Measurements from ENCODE around the gene SCAF11. TPM values are rescaled to one million over a fixed set of nuclear protein-coding genes. Genes with fewer than 3 reads are reported as not detected.

Gene SCAF11
- total and polyA plus RNA-seq, 2 donors from 2014 or later = 21.0 to 129 TPM

DNA sequence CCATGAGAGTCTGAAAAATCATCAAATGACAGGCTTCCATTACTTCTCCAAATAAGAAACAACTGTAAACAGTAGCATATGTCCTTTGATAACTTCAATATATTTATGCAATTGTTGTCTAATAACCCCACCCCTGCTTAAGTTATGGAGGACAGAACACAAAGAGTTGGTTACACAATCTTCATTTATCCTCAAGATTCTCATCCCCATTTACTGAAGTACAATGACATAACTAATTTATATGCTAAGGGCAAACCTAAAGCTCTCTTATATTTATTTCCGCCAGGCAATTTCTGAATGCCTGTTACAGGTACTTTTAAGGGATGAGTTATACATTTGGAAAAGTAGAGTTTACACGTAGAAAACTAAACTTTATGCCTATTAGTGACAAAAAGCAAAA, 12.3 kb downstream of the SCAF11 start:
- TF ChIP-seq, protein P1, sequence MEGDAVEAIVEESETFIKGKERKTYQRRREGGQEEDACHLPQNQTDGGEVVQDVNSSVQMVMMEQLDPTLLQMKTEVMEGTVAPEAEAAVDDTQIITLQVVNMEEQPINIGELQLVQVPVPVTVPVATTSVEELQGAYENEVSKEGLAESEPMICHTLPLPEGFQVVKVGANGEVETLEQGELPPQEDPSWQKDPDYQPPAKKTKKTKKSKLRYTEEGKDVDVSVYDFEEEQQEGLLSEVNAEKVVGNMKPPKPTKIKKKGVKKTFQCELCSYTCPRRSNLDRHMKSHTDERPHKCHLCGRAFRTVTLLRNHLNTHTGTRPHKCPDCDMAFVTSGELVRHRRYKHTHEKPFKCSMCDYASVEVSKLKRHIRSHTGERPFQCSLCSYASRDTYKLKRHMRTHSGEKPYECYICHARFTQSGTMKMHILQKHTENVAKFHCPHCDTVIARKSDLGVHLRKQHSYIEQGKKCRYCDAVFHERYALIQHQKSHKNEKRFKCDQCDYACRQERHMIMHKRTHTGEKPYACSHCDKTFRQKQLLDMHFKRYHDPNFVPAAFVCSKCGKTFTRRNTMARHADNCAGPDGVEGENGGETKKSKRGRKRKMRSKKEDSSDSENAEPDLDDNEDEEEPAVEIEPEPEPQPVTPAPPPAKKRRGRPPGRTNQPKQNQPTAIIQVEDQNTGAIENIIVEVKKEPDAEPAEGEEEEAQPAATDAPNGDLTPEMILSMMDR (IDR thresholded peaks at IDR 0.05; ENCODE audit: borderline replicate concordance, extremely low read depth, insufficient read depth) = no peak
- DNase-seq = no peak
- Histone ChIP-seq H3K4me1 (ENCODE audit: control insufficient read depth in 2 of 3, insufficient read depth in 2 of 3, low read depth in 1 of 3, low read length in 3 of 3) (peaks cover 0 to 7% (median 3%) of the 10 kb centered on the region in 3 donors), H3K27ac (ENCODE audit: low read depth in 2 of 2, low read length in 2 of 2) (no peak overlapping the region), H3K9ac (ENCODE audit: low read length in 3 of 3) (no peak overlapping the region), H3K36me3 (ENCODE audit: control insufficient read depth in 2 of 3, insufficient read depth in 3 of 3, low read length in 3 of 3) (no peaks in the 10 kb centered on the region), H3K4me3 (ENCODE audit: low read length in 3 of 3) (no peak overlapping the region), H3K9me3 (ENCODE audit: control insufficient read depth in 2 of 3, insufficient read depth in 1 of 3, low read length in 3 of 3) (no peaks in the 10 kb centered on the region), H3K27me3 (ENCODE audit: control insufficient read depth, insufficient read depth, low read length) (no peaks in the 10 kb centered on the region)
- intact Hi-C loops (cut with DNase I) = no loop called here
- FAIRE-seq = no peak

DNA sequence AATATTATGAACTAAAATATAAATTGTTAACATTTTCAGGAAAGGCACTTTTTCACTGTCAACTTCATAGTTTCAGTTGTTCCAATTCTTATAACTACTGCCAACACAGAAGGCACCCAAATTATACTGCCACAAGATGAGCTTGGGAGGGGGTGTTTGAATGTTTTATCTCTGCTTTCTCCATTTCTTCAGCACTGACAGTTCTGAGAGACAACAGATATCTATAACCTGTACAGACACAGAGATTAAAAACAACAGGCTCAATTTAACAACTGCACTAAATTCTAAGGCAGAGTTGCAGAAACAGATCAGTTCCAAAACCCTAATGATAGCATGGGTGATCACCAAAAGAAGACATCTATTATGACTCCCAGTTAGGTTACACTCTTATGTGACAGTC, 12.8 kb downstream of the SCAF11 start:
- peaks cover 0 to 7% (median 3%) of the 10 kb centered on the region in 3 donors for H3K4me1 ChIP-seq (ENCODE audit: control insufficient read depth in 2 of 3, insufficient read depth in 2 of 3, low read depth in 1 of 3, low read length in 3 of 3)
- no peak for FAIRE-seq
- TF ChIP-seq, protein P1 (IDR thresholded peaks at IDR 0.05; ENCODE audit: borderline replicate concordance, extremely low read depth, insufficient read depth) = no peak

DNA sequence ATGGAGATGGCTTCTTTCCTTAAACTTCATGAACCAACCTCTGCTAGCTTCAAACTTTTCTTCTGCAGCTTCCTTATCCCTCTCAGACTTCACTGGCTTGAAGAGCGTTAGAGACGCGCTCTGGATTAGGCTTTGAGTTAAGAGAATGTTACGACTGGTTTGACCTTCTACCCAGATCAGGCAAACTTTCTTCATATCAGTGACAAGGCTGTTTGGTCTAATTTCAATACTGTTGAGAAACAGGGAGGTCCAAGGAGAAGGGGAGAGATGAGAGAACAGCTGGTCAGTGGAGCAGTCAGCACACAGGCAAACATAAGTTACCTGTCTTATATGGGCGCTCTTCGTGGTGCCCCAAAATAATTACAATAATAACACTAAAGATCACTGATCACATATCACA, 14.9 kb downstream of the SCAF11 start:
- Histone ChIP-seq H3K36me3 (ENCODE audit: control insufficient read depth in 2 of 3, insufficient read depth in 3 of 3, low read length in 3 of 3) (peaks cover 0 to 2% (median 0%) of the 10 kb centered on the region in 3 donors), H3K27me3 (ENCODE audit: control insufficient read depth, insufficient read depth, low read length) (no peaks in the 10 kb centered on the region), H3K9ac (ENCODE audit: low read length in 3 of 3) (no peak overlapping the region), H3K4me3 (ENCODE audit: low read length in 3 of 3) (no peak overlapping the region), H3K27ac (ENCODE audit: low read depth in 2 of 2, low read length in 2 of 2) (no peak overlapping the region), H3K4me1 (ENCODE audit: control insufficient read depth in 2 of 3, insufficient read depth in 2 of 3, low read depth in 1 of 3, low read length in 3 of 3) (peaks cover 0 to 5% (median 2%) of the 10 kb centered on the region in 3 donors), H3K9me3 (ENCODE audit: control insufficient read depth in 2 of 3, insufficient read depth in 1 of 3, low read length in 3 of 3) (no peaks in the 10 kb centered on the region)
- TF ChIP-seq, protein P1 (IDR thresholded peaks at IDR 0.05; ENCODE audit: borderline replicate concordance, extremely low read depth, insufficient read depth) = no peak
- DNase-seq = no peak
- FAIRE-seq = no peak
- intact Hi-C loops (cut with DNase I) = no loop called here

More for the DNA sequence above, 12.8 kb downstream of the SCAF11 start:
- Histone ChIP-seq H3K27ac (ENCODE audit: low read depth in 2 of 2, low read length in 2 of 2) (no peak overlapping the region), H3K36me3 (ENCODE audit: control insufficient read depth in 2 of 3, insufficient read depth in 3 of 3, low read length in 3 of 3) (no peaks in the 10 kb centered on the region), H3K27me3 (ENCODE audit: control insufficient read depth, insufficient read depth, low read length) (no peaks in the 10 kb centered on the region), H3K9ac (ENCODE audit: low read length in 3 of 3) (no peak overlapping the region), H3K4me3 (ENCODE audit: low read length in 3 of 3) (no peak overlapping the region), H3K9me3 (ENCODE audit: control insufficient read depth in 2 of 3, insufficient read depth in 1 of 3, low read length in 3 of 3) (no peaks in the 10 kb centered on the region)
- intact Hi-C loops (cut with DNase I) = no loop called here
- no peak for DNase-seq

DNA sequence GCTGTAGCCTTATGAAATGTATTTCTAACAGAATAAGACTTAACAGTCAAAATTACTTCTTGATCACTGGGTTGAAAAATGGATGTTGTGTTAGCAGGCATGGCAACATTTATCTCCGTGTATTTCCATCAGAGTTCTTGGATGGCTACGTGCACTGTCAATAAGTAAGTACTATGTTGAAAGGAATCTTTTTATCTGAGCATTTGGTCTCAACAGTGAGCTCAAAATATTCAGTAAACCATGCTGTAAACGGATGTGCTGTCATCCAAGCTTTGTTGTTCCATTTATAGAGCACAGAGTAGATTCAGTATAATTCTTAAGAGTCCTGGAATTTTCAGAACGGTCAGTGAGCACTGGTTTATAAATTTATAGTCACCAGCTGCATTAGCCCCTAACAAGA, 15.5 kb downstream of the SCAF11 start:
- intact Hi-C loops (cut with DNase I) = no loop called here
- no peaks in the 10 kb centered on the region for H3K4me1 ChIP-seq (ENCODE audit: control insufficient read depth in 2 of 3, insufficient read depth in 2 of 3, low read depth in 1 of 3, low read length in 3 of 3)
- no peak overlapping the region for H3K27ac ChIP-seq (ENCODE audit: low read depth in 2 of 2, low read length in 2 of 2)
- no peaks in the 10 kb centered on the region for H3K27me3 ChIP-seq (ENCODE audit: control insufficient read depth, insufficient read depth, low read length)
- no peak overlapping the region for H3K4me3 ChIP-seq (ENCODE audit: low read length in 3 of 3)
- H3K9ac ChIP-seq (ENCODE audit: low read length in 3 of 3) = no peak overlapping the region
- peaks cover 0 to 2% (median 0%) of the 10 kb centered on the region in 3 donors for H3K36me3 ChIP-seq (ENCODE audit: control insufficient read depth in 2 of 3, insufficient read depth in 3 of 3, low read length in 3 of 3)
- no peak for FAIRE-seq
- DNase-seq = no peak
- TF ChIP-seq, protein P1 (IDR thresholded peaks at IDR 0.05; ENCODE audit: borderline replicate concordance, extremely low read depth, insufficient read depth) = no peak
- H3K9me3 ChIP-seq (ENCODE audit: control insufficient read depth in 2 of 3, insufficient read depth in 1 of 3, low read length in 3 of 3) = no peaks in the 10 kb centered on the region
